Activated CD4-positive, alpha-beta T cell treated with anti-CD3 and anti-CD28 coated beads, Interleukin-2, amount 50 U/mL, for 16 hours (primary cell): Measurements from ENCODE around the gene ZNF236.
"Not testable (repeated sequence)": the region's sequence is repeated elsewhere in the genome, so short reads cannot be mapped to it uniquely, and the experiment has no call there.

Source experiments
- DNase-seq: peaks from one replicate; pipeline ENCODE4 v3.0.0-alpha.2; 2020

The ZNF236 gene

GRCh38 chr18:76914314-76914713 lies 92.0 kb downstream of the ZNF236 start:
- no peak for DNase-seq

- no peak for DNase-seq
These were observed 92.4 kb downstream of the ZNF236 start for GRCh38 chr18:76914796-76915195.

- DNase-seq = no peak
These were observed 93.1 kb downstream of the ZNF236 start for GRCh38 chr18:76915456-76915855.

GRCh38 chr18:76920974-76921373 lies 98.6 kb downstream of the ZNF236 start:
- DNase-seq = no peak

GRCh38 chr18:76922107-76922506 lies 99.8 kb downstream of the ZNF236 start:
- peak; percentile 69 for DNase-seq

- no peak for DNase-seq
These were observed 101.2 kb downstream of the ZNF236 start for GRCh38 chr18:76923485-76924085.

- DNase-seq = no peak
These were observed 103.1 kb downstream of the ZNF236 start for GRCh38 chr18:76925501-76925900.

- DNase-seq = no peak
These were observed 104.9 kb downstream of the ZNF236 start for GRCh38 chr18:76927223-76927725.

- DNase-seq = peak; percentile 20
These were observed 106.0 kb downstream of the ZNF236 start for GRCh38 chr18:76928179-76928868.

- no peak for DNase-seq
These were observed 108.8 kb downstream of the ZNF236 start for GRCh38 chr18:76931171-76931570.

- peak; percentile 54 for DNase-seq
These were observed 109.9 kb downstream of the ZNF236 start for GRCh38 chr18:76932026-76932819.

GRCh38 chr18:76935722-76936337 lies 113.5 kb downstream of the ZNF236 start:
- DNase-seq = no peak

GRCh38 chr18:76936877-76937276 lies 114.5 kb downstream of the ZNF236 start:
- DNase-seq = no peak

- DNase-seq = no peak
These were observed 115.2 kb downstream of the ZNF236 start for GRCh38 chr18:76937597-76937996.

GRCh38 chr18:76938619-76939018 lies 116.3 kb downstream of the ZNF236 start:
- no peak for DNase-seq

- no peak for DNase-seq
These were observed 118.9 kb downstream of the ZNF236 start for GRCh38 chr18:76941284-76941683.

GRCh38 chr18:76943542-76944339 lies 121.4 kb downstream of the ZNF236 start:
- no peak for DNase-seq

GRCh38 chr18:76944346-76944745 lies 122.0 kb downstream of the ZNF236 start:
- not testable (repeated sequence) for DNase-seq

- DNase-seq = peak; percentile 31
These were observed 126.0 kb downstream of the ZNF236 start for GRCh38 chr18:76948345-76948744.

- peak; percentile 57 for DNase-seq
These were observed 129.3 kb downstream of the ZNF236 start for GRCh38 chr18:76951456-76952247.

- DNase-seq = no peak
These were observed 130.4 kb downstream of the ZNF236 start for GRCh38 chr18:76952747-76953146.

GRCh38 chr18:76953156-76953555 lies 130.8 kb downstream of the ZNF236 start:
- DNase-seq = no peak
